Neuronal stem cell (in vitro differentiated cells): ENCODE data around the gene FHIT.

Experiments used
- DNase-seq: peaks from one replicate; pipeline ENCODE4 v3.0.0-alpha.2; 2013; ENCODE audit warnings: low spot score
- H2AFZ ChIP-seq: one replicate; pipeline ENCODE4 v1.6.1; 2013; ENCODE audit warnings: mild to moderate bottlenecking, low read length, inconsistent platforms
- H2AK5ac ChIP-seq: 2 replicates; pipeline ENCODE4 v1.6.1; 2013; ENCODE audit warnings: low read depth, mild to moderate bottlenecking, inconsistent platforms, low read length, moderate library complexity, mixed read lengths
- H2BK120ac ChIP-seq: 2 replicates; pipeline ENCODE4 v1.6.1; 2013; ENCODE audit warnings: low read depth, mild to moderate bottlenecking, inconsistent platforms, low read length, moderate library complexity, mixed read lengths
- H2BK12ac ChIP-seq: one replicate; pipeline ENCODE4 v1.6.1; 2013; ENCODE audit warnings: low read length, inconsistent platforms
- H2BK15ac ChIP-seq: 2 replicates; pipeline ENCODE4 v1.6.1; 2013; ENCODE audit warnings: mild to moderate bottlenecking, low read length, inconsistent platforms, mixed read lengths
- H2BK5ac ChIP-seq: one replicate; pipeline ENCODE4 v1.6.1; 2013; ENCODE audit warnings: inconsistent platforms, mild to moderate bottlenecking, low read length, moderate library complexity
- H3K14ac ChIP-seq: one replicate; pipeline ENCODE4 v1.6.1; 2013; ENCODE audit warnings: low read length, inconsistent platforms
- H3K18ac ChIP-seq: 2 replicates; pipeline ENCODE4 v1.6.1; 2013; ENCODE audit warnings: low read length, inconsistent platforms
- H3K23ac ChIP-seq: 2 replicates; pipeline ENCODE4 v1.6.1; 2013; ENCODE audit warnings: low read depth, mild to moderate bottlenecking, mixed read lengths, low read length, inconsistent platforms; ENCODE audit not compliant: poor library complexity
- H3K27ac ChIP-seq: replicated peaks from 3 replicates; pipeline ENCODE4 v1.5.1; 2013; ENCODE audit warnings: low read length, inconsistent platforms
- H3K27me3 ChIP-seq, 3 experiments: 2 replicates each; pipeline ENCODE4 v1.6.1; 2013; ENCODE audit warnings: low read length in 3 of 3, mild to moderate bottlenecking in 2 of 3, inconsistent platforms in 1 of 3, low read depth in 1 of 3, mixed read lengths in 1 of 3, moderate library complexity in 1 of 3; ENCODE audit not compliant: control insufficient read depth in 3 of 3, insufficient read depth in 3 of 3
- H3K36me3 ChIP-seq, 2 donors: replicated peaks in 1 of 2; 2 replicates each; pipeline ENCODE4 v1.6.1; 2013; ENCODE audit warnings: low read length in 2 of 2; ENCODE audit not compliant: control insufficient read depth in 2 of 2, insufficient read depth in 2 of 2
- H3K4ac ChIP-seq: 2 replicates; pipeline ENCODE4 v1.6.1; 2013; ENCODE audit warnings: inconsistent platforms, mild to moderate bottlenecking, low read length, moderate library complexity
- H3K4me1 ChIP-seq, 2 donors: 1 replicate in 1 of 2; 2 replicates in 1 of 2; pipeline ENCODE4 v1.6.1; 2013; ENCODE audit warnings: low read length in 2 of 2, low read depth in 1 of 2; ENCODE audit not compliant: control insufficient read depth in 2 of 2, insufficient read depth in 1 of 2
- H3K4me2 ChIP-seq: one replicate; pipeline ENCODE4 v1.6.1; 2013; ENCODE audit warnings: mild to moderate bottlenecking, low read length, inconsistent platforms; ENCODE audit not compliant: insufficient read depth, poor library complexity, severe bottlenecking
- H3K4me3 ChIP-seq, 2 donors: 2 replicates each; pipeline ENCODE4 v1.5.1; 2013; ENCODE audit warnings: low read length in 2 of 2, mild to moderate bottlenecking in 2 of 2, inconsistent platforms in 1 of 2, moderate library complexity in 1 of 2
- H3K79me1 ChIP-seq: one replicate; pipeline ENCODE4 v1.6.1; 2013; ENCODE audit warnings: low read depth, mild to moderate bottlenecking, inconsistent platforms, low read length, moderate library complexity
- H3K9ac ChIP-seq: one replicate; pipeline ENCODE4 v1.6.1; 2013; ENCODE audit warnings: mild to moderate bottlenecking, low read depth, low read length, inconsistent platforms; ENCODE audit not compliant: poor library complexity
- H3K9me3 ChIP-seq, 2 donors: replicated peaks in 1 of 2; 2 replicates each; pipeline versions ENCODE3 to v1.6.1; 2013; ENCODE audit warnings: low read length in 2 of 2, mild to moderate bottlenecking in 2 of 2, inconsistent platforms in 1 of 2, low read depth in 1 of 2, mixed read lengths in 1 of 2, moderate library complexity in 1 of 2; ENCODE audit not compliant: control insufficient read depth in 2 of 2, insufficient read depth in 1 of 2
- H4K8ac ChIP-seq: one replicate; pipeline ENCODE4 v1.6.1; 2013; ENCODE audit warnings: low read depth, mild to moderate bottlenecking, inconsistent platforms, low read length, moderate library complexity
- H4K91ac ChIP-seq: one replicate; pipeline ENCODE4 v1.6.1; 2013; ENCODE audit warnings: low read length, low read depth, mild to moderate bottlenecking, inconsistent platforms; ENCODE audit not compliant: poor library complexity
- WGBS, 2 donors: extraction: QIAGEN DNeasy Blood & Tissue Kit; methylation state at CpG; one replicate each; pipeline ENCODE4 v1.1.7; 2013; ENCODE audit warnings: missing lambda C conversion rate in 2 of 2, mixed read lengths in 1 of 2; ENCODE audit not compliant: insufficient read length in 2 of 2, insufficient replicate concordance in 1 of 2; ENCODE audit errors: extremely low coverage in 2 of 2; 5-methylcytosine and 5-hydroxymethylcytosine counted together

Gene FHIT

DNA sequence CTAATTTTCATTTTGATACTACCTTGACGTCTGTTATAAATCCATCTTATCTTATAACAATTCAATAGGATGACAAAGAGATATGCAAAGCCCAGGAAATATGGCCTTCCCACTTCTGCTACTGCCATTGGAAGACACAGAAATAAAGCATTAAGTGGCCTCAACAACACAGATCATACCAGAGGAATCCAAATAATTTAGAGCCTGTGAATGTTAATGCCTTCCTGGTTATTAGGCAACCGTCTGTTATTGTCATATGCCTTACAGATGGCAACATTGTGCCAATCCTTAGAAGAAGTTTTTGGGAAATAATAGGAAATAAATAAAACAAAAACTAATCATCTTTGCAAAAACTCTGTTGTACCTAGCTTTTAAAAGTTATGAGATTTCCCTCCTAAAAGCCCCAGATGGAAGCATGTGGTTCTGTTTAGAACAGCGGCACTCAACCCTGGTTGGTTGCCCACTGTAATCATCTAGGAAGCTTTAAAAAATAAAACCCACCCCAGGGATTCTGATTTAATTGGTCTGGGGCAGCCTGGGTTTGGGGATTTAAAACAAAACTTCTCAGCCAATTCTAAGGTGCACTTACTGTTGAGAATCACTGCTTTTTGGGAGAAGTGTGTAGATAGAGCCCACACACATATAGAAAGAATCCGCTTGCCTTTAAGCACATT is 1496.7 kb downstream of the FHIT start:
- no peak overlapping the region for H2AK5ac ChIP-seq
- H2BK15ac ChIP-seq, result no peak overlapping the region
- H3K9ac ChIP-seq, result no peak overlapping the region
- H3K18ac ChIP-seq, result no peak overlapping the region
- no peak overlapping the region for H2BK5ac ChIP-seq
- H3K23ac ChIP-seq, result no peak overlapping the region
- no peak overlapping the region for H2AFZ ChIP-seq
- H3K4ac ChIP-seq, result no peak overlapping the region
- H4K8ac ChIP-seq, result no peak overlapping the region
- H3K27ac ChIP-seq, result no peak overlapping the region
- H3K14ac ChIP-seq, result no peak overlapping the region
- no peaks in the 10 kb centered on the region for H3K79me1 ChIP-seq
- no peaks in the 10 kb centered on the region for H3K36me3 ChIP-seq
- H3K4me3 ChIP-seq, result no peak overlapping the region
- H4K91ac ChIP-seq, result no peak overlapping the region
- no CpG with 5 or more reads among the region's 4 CpGs for WGBS, 2 donors
- no peaks in the 10 kb centered on the region for H3K27me3 ChIP-seq
- H2BK12ac ChIP-seq, result no peak overlapping the region
- no peak overlapping the region for H3K4me2 ChIP-seq
- no peak overlapping the region for H2BK120ac ChIP-seq
- no peaks in the 10 kb centered on the region for H3K9me3 ChIP-seq
- no peak for DNase-seq
- H3K4me1 ChIP-seq, result no peaks in the 10 kb centered on the region

- WGBS, 2 donors, result no CpG with 5 or more reads among the region's 7 CpGs
- no peaks in the 10 kb centered on the region for H3K36me3 ChIP-seq
- no peak overlapping the region for H3K9ac ChIP-seq
- H2AFZ ChIP-seq, result no peak overlapping the region
- H4K91ac ChIP-seq, result no peak overlapping the region
- H2BK120ac ChIP-seq, result no peak overlapping the region
- H2BK12ac ChIP-seq, result no peak overlapping the region
- no peak overlapping the region for H2AK5ac ChIP-seq
- no peaks in the 10 kb centered on the region for H3K27me3 ChIP-seq
- H3K4me2 ChIP-seq, result no peak overlapping the region
- H3K4me1 ChIP-seq, result no peaks in the 10 kb centered on the region
- no peak overlapping the region for H3K23ac ChIP-seq
- H2BK15ac ChIP-seq, result no peak overlapping the region
- no peak overlapping the region for H4K8ac ChIP-seq
- no peaks in the 10 kb centered on the region for H3K9me3 ChIP-seq
- no peak overlapping the region for H3K14ac ChIP-seq
- H3K79me1 ChIP-seq, result no peaks in the 10 kb centered on the region
- no peak overlapping the region for H3K4me3 ChIP-seq
- no peak overlapping the region for H2BK5ac ChIP-seq
- no peak overlapping the region for H3K4ac ChIP-seq
- no peak overlapping the region for H3K18ac ChIP-seq
- no peak overlapping the region for H3K27ac ChIP-seq
- no peak for DNase-seq
These were observed 1497.3 kb downstream of the FHIT start for GRCh38 chr3:59753808-59754450.

GRCh38 chr3:59752925-59753324 is 1498.3 kb downstream of the FHIT start:
- Histone ChIP-seq H2AK5ac (no peak overlapping the region), H3K9me3 (no peaks in the 10 kb centered on the region), H2AFZ (no peak overlapping the region), H3K4me3 (no peak overlapping the region), H2BK120ac (no peak overlapping the region), H3K14ac (no peak overlapping the region), H4K91ac (no peak overlapping the region), H3K27ac (no peak overlapping the region), H2BK5ac (no peak overlapping the region), H3K36me3 (no peaks in the 10 kb centered on the region), H2BK12ac (no peak overlapping the region), H4K8ac (no peak overlapping the region), H2BK15ac (no peak overlapping the region), H3K4me2 (no peak overlapping the region), H3K4me1 (no peaks in the 10 kb centered on the region), H3K9ac (no peak overlapping the region), H3K27me3 (no peaks in the 10 kb centered on the region), H3K23ac (no peak overlapping the region), H3K4ac (no peak overlapping the region), H3K79me1 (no peaks in the 10 kb centered on the region), H3K18ac (no peak overlapping the region)
- DNase-seq, result no peak

DNA sequence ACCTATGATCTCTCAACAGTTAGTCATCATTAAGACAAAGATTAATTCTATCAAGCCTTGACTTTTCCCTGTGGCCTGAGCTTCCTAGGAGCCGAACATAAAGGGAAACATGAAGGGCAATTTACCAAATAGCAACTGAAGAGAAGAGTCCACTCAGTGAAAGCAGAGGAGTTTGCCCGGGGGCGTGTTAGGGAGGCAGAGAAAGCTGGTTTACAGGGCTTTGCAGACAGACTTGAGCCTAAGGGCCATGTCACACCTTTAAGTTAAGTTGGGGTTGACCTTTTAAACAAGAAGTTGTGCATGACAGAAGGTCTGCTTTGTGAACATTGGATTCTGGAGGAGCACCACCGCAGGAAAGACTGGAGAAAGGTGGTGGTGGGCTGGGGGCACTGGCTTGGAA is 1499.6 kb downstream of the FHIT start:
- Histone ChIP-seq H3K14ac (no peak overlapping the region), H3K27me3 (no peaks in the 10 kb centered on the region), H2AFZ (no peak overlapping the region), H4K8ac (no peak overlapping the region), H3K27ac (no peak overlapping the region), H2BK12ac (no peak overlapping the region), H3K4me2 (no peak overlapping the region), H2BK120ac (no peak overlapping the region), H2BK5ac (no peak overlapping the region), H3K79me1 (no peaks in the 10 kb centered on the region), H3K36me3 (no peaks in the 10 kb centered on the region), H2AK5ac (no peak overlapping the region), H3K4me3 (no peak overlapping the region), H3K4ac (no peak overlapping the region), H3K23ac (no peak overlapping the region), H3K18ac (no peak overlapping the region), H3K4me1 (no peaks in the 10 kb centered on the region), H3K9ac (no peak overlapping the region), H2BK15ac (no peak overlapping the region), H4K91ac (no peak overlapping the region), H3K9me3 (no peaks in the 10 kb centered on the region)
- WGBS, 2 donors, result no CpG with 5 or more reads among the region's 4 CpGs
- no peak for DNase-seq
